A549 (cell line): ENCODE measurements around the gene CFAP61. TPM values are rescaled to one million over a fixed set of nuclear protein-coding genes. Genes with fewer than 3 reads are reported as not detected.
"Not testable (repeated sequence)": the region's sequence is repeated elsewhere in the genome, so short reads cannot be mapped to it uniquely, and the experiment has no call there.

Experiments used
- ATAC-seq, 2 experiments: fragments of 200-7000 bp in 1 of 2; fragments of >200 bp in 1 of 2; cut with Nextera tagmentation in 1 of 2; cut with Tn5 transposase in 1 of 2; 3 replicates each; pipeline versions ENCODE4 v1.8.0 to v1.9.1; 2018 to 2020; ENCODE audit warnings: mild to moderate bottlenecking in 1 of 2, moderate library complexity in 1 of 2
- CTCF ChIA-PET: fragments of 300-600 bp; sonication (Branson Sonifier 250); formaldehyde crosslinking; extraction: SDS; loops from one replicate; lab custom pipeline; 2021; ENCODE audit warnings: antibody characterized with exemption, inconsistent platforms; lab: Yijun Ruan, JAX
- POLR2A ChIA-PET: fragments of 350-600 bp; formaldehyde crosslinking; extraction: SDS; loops from one replicate; lab custom pipeline; 2021; ENCODE audit warnings: antibody characterized with exemption, inconsistent platforms; lab: Yijun Ruan, JAX
- DNase-seq, 2 experiments: peaks; one replicate each; pipeline versions ENCODE4 v3.0.0 to v3.0.0-alpha.2; 2011 to 2016; ENCODE audit warnings: low read depth in 1 of 2, low spot score in 1 of 2
- FAIRE-seq: peaks from 2 replicates; lab custom pipeline; 2011; peaks lifted over from hg19 to GRCh38; lab: Jason Lieb, UNC
- H3K27ac ChIP-seq, 2 experiments: fragments of >200 bp; sonication (Bioruptor Twin); formaldehyde crosslinking; 3 replicates each; pipeline ENCODE4 v1.5.1; 2016 to 2017
- H3K4me1 ChIP-seq: fragments of >200 bp; sonication (Bioruptor Twin); formaldehyde crosslinking; 3 replicates; pipeline ENCODE4 v1.6.1; 2016
- H3K4me2 ChIP-seq: fragments of >200 bp; sonication (Bioruptor Twin); formaldehyde crosslinking; 3 replicates; pipeline ENCODE4 v1.6.1; 2016
- H3K4me3 ChIP-seq: fragments of >200 bp; sonication (Bioruptor Twin); formaldehyde crosslinking; 3 replicates; pipeline ENCODE4 v1.5.1; 2016
- H3K9me3 ChIP-seq: fragments of >200 bp; sonication (Bioruptor Twin); formaldehyde crosslinking; 3 replicates; pipeline ENCODE4 v1.6.1; 2016
- CBX8 ChIP-seq: fragments of 200-600 bp; sonication (generic); IDR thresholded peaks from 2 replicates; pipeline ENCODE4 v1.6.1; 2016
- FOSB ChIP-seq: fragments of 250-450 bp; sonication (Bioruptor Pico); IDR thresholded peaks from 2 replicates; pipeline ENCODE4 v1.5.0; 2020; ENCODE audit warnings: mild to moderate bottlenecking, moderate library complexity
- GATA3 ChIP-seq: IDR thresholded peaks from 2 replicates; pipeline ENCODE4 v1.6.1; 2012; ENCODE audit warnings: borderline replicate concordance
- HOXA7 ChIP-seq: fragments of 250-450 bp; sonication (Bioruptor Pico); IDR thresholded peaks from 2 replicates; pipeline ENCODE4 v1.5.0; 2020; ENCODE audit warnings: mild to moderate bottlenecking, moderate library complexity
- JUNB ChIP-seq: fragments of >200 bp; sonication (Bioruptor Twin); formaldehyde crosslinking; IDR thresholded peaks from 2 replicates; pipeline ENCODE4 v1.6.1; 2016
- MAZ ChIP-seq: fragments of 150-350 bp; IDR thresholded peaks from 2 replicates; pipeline ENCODE4 v1.6.1; 2014; ENCODE audit warnings: antibody characterized with exemption, low read depth, low read length, borderline replicate concordance
- NPAS2 ChIP-seq: fragments of 250-450 bp; sonication (Bioruptor Pico); IDR thresholded peaks from 2 replicates; pipeline ENCODE4 v1.8.0; 2022; ENCODE audit warnings: mild to moderate bottlenecking, moderate library complexity, borderline replicate concordance
- NR3C1 ChIP-seq: fragments of >200 bp; sonication (Bioruptor Twin); formaldehyde crosslinking; IDR thresholded peaks from 3 replicates; pipeline ENCODE4 v1.6.1; 2017
- PHF8 ChIP-seq: fragments of 200-600 bp; sonication (generic); IDR thresholded peaks from 2 replicates; pipeline ENCODE4 v1.6.1; 2016; ENCODE audit warnings: low read depth, mild to moderate bottlenecking, antibody characterized with exemption, moderate library complexity, borderline replicate concordance
- POLR2AphosphoS2 ChIP-seq: conservative IDR thresholded peaks from 2 replicates; pipeline ENCODE4 v1.6.1; 2012; ENCODE audit warnings: low read length, improper control_type of control experiment, inconsistent platforms
- RAD21 ChIP-seq, 2 experiments: fragments of >200 bp in 1 of 2; sonication (Bioruptor Twin) in 1 of 2; formaldehyde crosslinking in 1 of 2; IDR thresholded peaks in 1 of 2; conservative IDR thresholded peaks in 1 of 2; 2 replicates in 1 of 2; 3 replicates in 1 of 2; pipeline ENCODE4 v1.6.1; 2012 to 2018; ENCODE audit warnings: inconsistent platforms in 1 of 2
- RARB ChIP-seq: fragments of 250-450 bp; sonication (Bioruptor Pico); IDR thresholded peaks from 2 replicates; pipeline ENCODE4 v1.8.0; 2021; ENCODE audit warnings: mild to moderate bottlenecking, moderate library complexity
- RFX5 ChIP-seq: fragments of 450-650 bp; IDR thresholded peaks from 2 replicates; pipeline ENCODE4 v1.7.1; 2014; ENCODE audit warnings: antibody characterized with exemption, mild to moderate bottlenecking, moderate library complexity
- RNF2 ChIP-seq: fragments of 200-600 bp; sonication (generic); IDR thresholded peaks from 2 replicates; pipeline ENCODE4 v1.6.1; 2016; ENCODE audit warnings: low read depth, mild to moderate bottlenecking, antibody characterized with exemption, moderate library complexity, borderline replicate concordance
- SMC3 ChIP-seq: fragments of >200 bp; sonication (Bioruptor Twin); formaldehyde crosslinking; IDR thresholded peaks from 3 replicates; pipeline ENCODE4 v1.6.1; 2018; ENCODE audit warnings: inconsistent platforms
- WGBS: methylation state at CpG from one replicate; pipeline ENCODE4 v1.1.6; 2017; ENCODE audit errors: missing lambda C conversion rate; 5-methylcytosine and 5-hydroxymethylcytosine counted together
- polyA plus RNA-seq, 4 experiments: library from polyadenylated mRNA; depleted of rRNA in 3 of 4; stranded (reverse); fragments of >200 nt; fragmentation: RNase III in 1 of 4; extraction: RNeasy Plus Mini Kit Qiagen cat#74134 plus additional on column Dnase treatment in 1 of 4; gene quantifications; 2 replicates in 3 of 4; 3 replicates in 1 of 4; pipeline ENCODE4 v1.2.3, GENCODE V29; 2011 to 2017
- TF ChIP-seq, protein P1 (sequence below): IDR thresholded peaks from 2 replicates; pipeline ENCODE4 v1.6.1; 2012
- TF ChIP-seq, protein P2 (sequence below): fragments of >200 bp; sonication (Bioruptor Twin); formaldehyde crosslinking; IDR thresholded peaks from 3 replicates; pipeline ENCODE4 v1.5.1; 2016
- TF ChIP-seq, protein P3 (sequence below): IDR thresholded peaks from 2 replicates; pipeline ENCODE4 v1.6.1; 2012

The CFAP61 gene
- polyA plus RNA-seq, 2 of the 4 experiments (the other 2 are of a cell fraction) = 0.39 to 0.70 TPM

DNA sequence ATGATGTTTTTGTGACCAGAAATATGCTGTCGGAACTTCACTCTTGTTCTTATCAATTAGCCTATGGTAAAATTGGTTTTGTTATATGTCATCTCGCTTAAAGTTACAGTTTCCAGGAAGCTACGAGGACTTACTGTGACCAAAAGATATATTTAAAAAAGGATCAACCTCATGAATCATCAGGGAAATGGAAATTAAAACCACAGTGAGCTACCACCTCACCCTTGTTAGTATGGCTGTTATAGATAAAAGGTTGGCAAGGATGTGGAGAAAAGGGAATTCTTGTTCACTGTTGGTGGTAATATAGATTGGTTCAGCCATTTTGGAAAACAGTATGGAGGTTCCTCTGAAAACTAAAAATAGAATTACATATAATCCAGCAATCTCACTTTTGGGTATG, 301.2 kb downstream of the CFAP61 start (continued):
- TF ChIP-seq JUNB (no peak), PHF8 (no peak), CBX8 (no peak), NPAS2 (CRISPR knock-in tag) (no peak)

DNA sequence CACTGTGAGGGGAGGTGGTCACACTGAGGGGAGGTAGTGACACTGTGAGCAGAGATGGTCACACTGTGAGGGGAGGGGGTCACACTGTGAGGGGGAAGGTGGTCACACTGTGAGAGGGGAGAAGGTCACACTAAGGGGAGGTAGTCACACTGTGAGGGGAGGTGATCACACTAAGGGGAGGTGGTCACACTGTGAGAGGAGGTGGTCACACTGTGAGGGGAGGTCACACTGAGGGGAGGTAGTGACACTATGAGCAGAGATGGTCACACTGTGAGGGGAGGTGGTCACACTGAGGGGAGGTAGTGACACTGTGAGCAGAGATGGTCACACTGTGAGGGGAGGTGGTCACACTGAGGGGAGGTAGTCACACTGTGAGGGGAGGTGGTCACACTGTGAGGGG, 303.2 kb downstream of the CFAP61 start:
- POLR2A ChIA-PET, ATAC-seq, H3K4me3 ChIP-seq, H3K4me2 ChIP-seq, H3K27ac ChIP-seq, CTCF ChIA-PET, DNase-seq, FAIRE-seq, H3K9me3 ChIP-seq, H3K4me1 ChIP-seq: not testable (repeated sequence)

DNA sequence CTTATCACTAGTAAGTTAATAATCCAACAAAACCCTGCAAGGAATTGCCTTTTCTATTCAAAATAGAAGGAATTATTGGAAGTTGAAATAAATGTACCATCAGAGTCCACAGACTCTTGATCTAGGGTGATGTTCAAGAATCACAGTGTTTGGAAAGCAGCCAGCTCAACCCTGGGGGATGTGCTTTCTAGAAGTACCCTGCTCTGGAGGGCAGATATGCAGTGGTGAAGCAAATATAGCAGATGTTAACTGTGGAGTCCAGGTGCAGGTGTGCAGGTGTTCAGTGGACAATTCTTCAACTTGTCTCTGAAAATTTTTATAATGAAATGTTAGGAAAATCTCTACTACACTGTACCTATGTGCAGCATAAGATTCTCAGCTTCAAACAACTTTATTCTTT, 306.5 kb downstream of the CFAP61 start:
- ChIA-PET CTCF (interaction anchor here (0.9 to 1.8 kb wide), 10 partner anchors 11 to 274 kb away, joined by 3 to 8 read pairs (median 4); no protein-coding TSS in a partner anchor), POLR2A (no interaction called here)
- TF ChIP-seq MAZ = no peak
- TF ChIP-seq HOXA7 = no peak

DNA sequence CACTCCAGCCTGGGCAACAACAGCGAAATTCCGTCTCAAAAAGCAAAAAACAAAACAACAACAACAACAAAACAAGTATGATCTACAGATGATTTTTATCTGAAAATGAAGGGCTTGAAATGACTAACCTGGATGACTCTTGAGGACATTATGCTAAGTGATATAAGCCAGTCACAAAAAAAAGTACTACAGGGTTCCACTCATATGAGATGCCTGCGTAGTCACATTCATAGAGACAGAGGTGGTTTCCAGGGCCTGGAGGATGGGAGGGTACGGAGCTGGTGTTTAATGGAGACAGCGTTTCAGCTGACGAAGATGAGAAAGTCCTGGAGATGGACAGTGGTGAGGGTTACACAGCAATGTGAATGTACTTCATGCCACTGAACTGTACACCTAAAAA, 307.3 kb downstream of the CFAP61 start:
- DNase-seq (no peak), ATAC-seq (no peak), FAIRE-seq (no peak)
- H3K4me1 ChIP-seq = peaks cover 4% of the 10 kb centered on the region; the same call in 1 of the 3 replicates
- H3K4me2 ChIP-seq = no peak overlapping the region
- no peak overlapping the region for H3K27ac ChIP-seq
- ChIA-PET POLR2A (no interaction called here), CTCF (interaction anchor here (0.7 to 1.8 kb wide), 12 partner anchors 11 to 234 kb away, joined by 3 to 9 read pairs (median 4); no protein-coding TSS in a partner anchor)
- 12% methylated on average over 6 of the region's 6 CpGs for WGBS
- H3K4me3 ChIP-seq = no peak overlapping the region
- TF ChIP-seq NR3C1 = no peak
- TF ChIP-seq, protein P1, sequence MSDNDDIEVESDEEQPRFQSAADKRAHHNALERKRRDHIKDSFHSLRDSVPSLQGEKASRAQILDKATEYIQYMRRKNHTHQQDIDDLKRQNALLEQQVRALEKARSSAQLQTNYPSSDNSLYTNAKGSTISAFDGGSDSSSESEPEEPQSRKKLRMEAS = no peak
- no peak for TF ChIP-seq RARB
- TF ChIP-seq POLR2AphosphoS2 = no peak
- no peak for TF ChIP-seq SMC3
- H3K9me3 ChIP-seq = peaks cover 3% of the 10 kb centered on the region; the same call in 2 of the 3 replicates

More for the DNA sequence above, 306.5 kb downstream of the CFAP61 start:
- Histone ChIP-seq H3K9me3 (peaks cover 5% of the 10 kb centered on the region; the same call in 2 of the 3 replicates), H3K27ac (no peak overlapping the region), H3K4me3 (no peak overlapping the region), H3K4me1 (no peaks in the 10 kb centered on the region), H3K4me2 (no peak overlapping the region)
- DNase-seq (no peak), FAIRE-seq (no peak), ATAC-seq (no peak)

DNA sequence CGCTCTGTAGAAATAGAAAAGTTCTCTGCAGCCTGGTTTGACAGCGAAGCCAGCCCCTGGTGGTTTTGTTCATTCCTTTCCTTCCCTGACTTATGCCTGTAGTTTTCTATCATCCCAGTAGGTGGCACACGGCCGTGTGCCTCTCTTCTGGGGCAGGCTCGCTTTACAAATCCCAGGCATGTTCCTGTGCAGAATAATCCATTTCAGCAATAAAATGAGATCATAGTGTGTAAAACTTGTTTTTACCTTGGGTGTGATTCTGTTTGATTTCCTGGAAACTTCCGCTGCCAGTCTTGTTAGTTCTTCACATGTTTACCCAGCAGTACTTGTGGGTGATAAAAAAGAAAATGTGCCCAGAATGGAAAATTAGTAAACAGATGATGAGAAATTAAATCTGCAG, 308.1 kb downstream of the CFAP61 start:
- POLR2A ChIA-PET = no interaction called here
- FAIRE-seq = peak; percentile 88
- WGBS = 4% methylated on average over 6 of the region's 6 CpGs

More for the DNA sequence above, 308.1 kb downstream of the CFAP61 start:
- H3K4me1 ChIP-seq = peaks cover 4% of the 10 kb centered on the region; the same call in 1 of the 3 replicates
- DNase-seq = peak; percentile 61 to 75
- TF ChIP-seq SMC3 = peak; percentile 79
- 0 out of 2 replicates have a peak, but pooled peaks have one; percentile 33 for TF ChIP-seq RFX5
- no peak for TF ChIP-seq MAZ
- no peak for TF ChIP-seq GATA3
- TF ChIP-seq RAD21 (conservative IDR thresholded peaks at IDR 0.05 in 1 of 2, IDR thresholded peaks at IDR 0.05 in 1 of 2) = peak; percentile 55 to 72
- TF ChIP-seq RNF2 = no peak
- TF ChIP-seq FOSB = no peak
- TF ChIP-seq, protein P2, sequence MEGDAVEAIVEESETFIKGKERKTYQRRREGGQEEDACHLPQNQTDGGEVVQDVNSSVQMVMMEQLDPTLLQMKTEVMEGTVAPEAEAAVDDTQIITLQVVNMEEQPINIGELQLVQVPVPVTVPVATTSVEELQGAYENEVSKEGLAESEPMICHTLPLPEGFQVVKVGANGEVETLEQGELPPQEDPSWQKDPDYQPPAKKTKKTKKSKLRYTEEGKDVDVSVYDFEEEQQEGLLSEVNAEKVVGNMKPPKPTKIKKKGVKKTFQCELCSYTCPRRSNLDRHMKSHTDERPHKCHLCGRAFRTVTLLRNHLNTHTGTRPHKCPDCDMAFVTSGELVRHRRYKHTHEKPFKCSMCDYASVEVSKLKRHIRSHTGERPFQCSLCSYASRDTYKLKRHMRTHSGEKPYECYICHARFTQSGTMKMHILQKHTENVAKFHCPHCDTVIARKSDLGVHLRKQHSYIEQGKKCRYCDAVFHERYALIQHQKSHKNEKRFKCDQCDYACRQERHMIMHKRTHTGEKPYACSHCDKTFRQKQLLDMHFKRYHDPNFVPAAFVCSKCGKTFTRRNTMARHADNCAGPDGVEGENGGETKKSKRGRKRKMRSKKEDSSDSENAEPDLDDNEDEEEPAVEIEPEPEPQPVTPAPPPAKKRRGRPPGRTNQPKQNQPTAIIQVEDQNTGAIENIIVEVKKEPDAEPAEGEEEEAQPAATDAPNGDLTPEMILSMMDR = peak; percentile 75
- TF ChIP-seq, protein P3, sequence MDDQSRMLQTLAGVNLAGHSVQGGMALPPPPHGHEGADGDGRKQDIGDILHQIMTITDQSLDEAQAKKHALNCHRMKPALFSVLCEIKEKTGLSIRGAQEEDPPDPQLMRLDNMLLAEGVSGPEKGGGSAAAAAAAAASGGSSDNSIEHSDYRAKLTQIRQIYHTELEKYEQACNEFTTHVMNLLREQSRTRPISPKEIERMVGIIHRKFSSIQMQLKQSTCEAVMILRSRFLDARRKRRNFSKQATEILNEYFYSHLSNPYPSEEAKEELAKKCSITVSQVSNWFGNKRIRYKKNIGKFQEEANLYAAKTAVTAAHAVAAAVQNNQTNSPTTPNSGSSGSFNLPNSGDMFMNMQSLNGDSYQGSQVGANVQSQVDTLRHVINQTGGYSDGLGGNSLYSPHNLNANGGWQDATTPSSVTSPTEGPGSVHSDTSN = no peak
- H3K4me2 ChIP-seq = peak overlapping the region; percentile 37; the same call in 2 of the 3 replicates
- no peaks in the 10 kb centered on the region for H3K9me3 ChIP-seq
- ATAC-seq = peak; percentile 81 to 92
- CTCF ChIA-PET = interaction anchor here (0.8 to 1.6 kb wide), 6 partner anchors 13 to 205 kb away, joined by 3 to 9 read pairs (median 3); no protein-coding TSS in a partner anchor
- no peak overlapping the region for H3K4me3 ChIP-seq
- H3K27ac ChIP-seq = no peak overlapping the region
